Myometrial cell (primary cell): Measurements from ENCODE around the gene DHX34. TPM values are rescaled to one million over a fixed set of nuclear protein-coding genes. Genes with fewer than 3 reads are reported as not detected.

Experiments
- total RNA-seq: library from RNA; depleted of rRNA; stranded (reverse); fragments of >200 nt; gene quantifications from 2 replicates; pipeline ENCODE4 v1.2.3, GENCODE V29; 2015

DHX34 gene
- 10.6 and 13.8 TPM in 2 replicates for total RNA-seq

DNA sequence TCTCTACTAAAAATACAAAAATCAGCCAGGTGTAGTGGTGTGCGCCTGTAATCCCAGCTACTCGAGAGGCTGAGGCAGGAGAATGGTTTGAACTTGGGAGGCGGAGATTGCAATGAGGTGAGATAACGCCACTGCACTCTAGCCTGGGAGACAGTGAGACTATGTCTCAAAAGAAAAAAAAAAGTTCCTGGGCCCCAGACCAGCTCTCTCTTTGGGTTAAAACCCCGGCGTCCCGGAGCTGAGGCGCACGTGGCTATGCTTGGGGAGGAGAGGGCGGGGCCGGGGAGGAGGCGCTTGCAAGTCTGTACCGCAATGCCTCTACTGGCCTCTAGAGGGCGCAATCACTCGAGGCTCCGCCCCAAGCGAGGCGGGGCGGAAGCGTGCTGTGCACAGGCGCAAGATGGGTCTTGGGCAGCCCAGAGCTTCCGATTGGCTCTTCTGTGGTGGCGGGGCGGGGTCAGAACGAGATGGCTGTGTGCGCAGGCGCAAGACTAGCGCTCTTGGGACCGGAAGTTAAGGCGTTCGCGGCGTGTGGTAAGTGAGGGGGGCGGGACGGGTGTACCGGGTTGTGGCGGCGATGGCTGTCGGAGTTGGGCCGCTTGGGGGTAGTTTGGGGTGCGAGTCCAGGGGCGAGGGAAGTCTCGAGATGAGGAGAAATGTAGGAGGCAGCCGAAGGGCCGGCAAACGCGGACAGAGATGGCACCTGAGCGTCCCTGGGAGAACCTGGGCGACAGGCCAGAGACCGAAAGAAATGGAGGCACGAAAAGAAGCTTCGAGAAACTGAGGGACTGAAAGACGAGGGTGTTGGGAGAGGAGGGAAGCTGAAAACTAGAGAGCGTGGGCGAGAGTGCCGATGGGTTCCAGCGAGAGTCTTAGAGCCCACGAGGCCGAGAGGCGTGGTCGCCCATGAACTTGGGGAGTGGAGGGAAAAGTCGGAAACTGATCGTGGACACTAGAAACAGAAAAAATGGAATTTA, at the start of gene DHX34:
DHX34 (plus strand) TSS at position 497 of the 977 bp plus-strand sequence. CDS start 3,716 bp downstream, outside the sequence.

GRCh38 chr19:47309608-47310007, 39.5 kb upstream of the DHX34 start, which contains the start of gene C5AR1:
C5AR1 (plus strand) TSS chr19:47309861; CDS start chr19:47309896, 35 bp downstream.

DNA sequence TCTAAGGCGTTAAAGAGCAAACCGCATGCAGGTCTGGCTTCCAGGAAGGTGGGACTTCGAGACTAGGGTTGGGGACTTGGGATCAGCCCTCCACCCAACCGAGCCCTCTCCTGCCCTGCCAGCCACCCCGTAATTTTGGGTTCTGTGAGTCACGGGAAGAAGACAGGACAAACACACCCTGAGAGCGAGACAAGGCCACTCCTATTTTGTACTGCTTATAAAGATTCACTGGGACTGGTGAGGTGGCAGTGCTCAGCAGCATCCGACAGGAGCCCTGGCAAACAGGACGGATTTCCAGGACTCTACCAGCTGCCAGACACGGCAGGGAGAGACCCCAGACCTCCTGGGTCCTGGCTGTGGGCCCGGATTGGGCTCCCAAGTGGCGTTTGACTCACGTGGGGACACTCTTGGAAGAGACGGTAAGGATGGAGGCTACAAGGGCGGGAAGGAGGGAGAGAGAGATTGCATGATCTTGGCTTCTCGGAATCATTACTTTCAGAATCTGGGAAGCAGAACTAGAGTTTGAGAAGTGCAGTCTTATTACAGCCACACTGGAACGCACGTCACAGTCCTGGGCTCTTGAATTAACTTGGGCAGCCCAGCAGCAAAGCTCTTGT, 17.1 kb upstream of the DHX34 start, which contains the start of gene C5AR2:
C5AR2 (plus strand) TSS at position 245 of the 617 bp plus-strand sequence. CDS start 8,625 bp downstream, outside the sequence.

DNA sequence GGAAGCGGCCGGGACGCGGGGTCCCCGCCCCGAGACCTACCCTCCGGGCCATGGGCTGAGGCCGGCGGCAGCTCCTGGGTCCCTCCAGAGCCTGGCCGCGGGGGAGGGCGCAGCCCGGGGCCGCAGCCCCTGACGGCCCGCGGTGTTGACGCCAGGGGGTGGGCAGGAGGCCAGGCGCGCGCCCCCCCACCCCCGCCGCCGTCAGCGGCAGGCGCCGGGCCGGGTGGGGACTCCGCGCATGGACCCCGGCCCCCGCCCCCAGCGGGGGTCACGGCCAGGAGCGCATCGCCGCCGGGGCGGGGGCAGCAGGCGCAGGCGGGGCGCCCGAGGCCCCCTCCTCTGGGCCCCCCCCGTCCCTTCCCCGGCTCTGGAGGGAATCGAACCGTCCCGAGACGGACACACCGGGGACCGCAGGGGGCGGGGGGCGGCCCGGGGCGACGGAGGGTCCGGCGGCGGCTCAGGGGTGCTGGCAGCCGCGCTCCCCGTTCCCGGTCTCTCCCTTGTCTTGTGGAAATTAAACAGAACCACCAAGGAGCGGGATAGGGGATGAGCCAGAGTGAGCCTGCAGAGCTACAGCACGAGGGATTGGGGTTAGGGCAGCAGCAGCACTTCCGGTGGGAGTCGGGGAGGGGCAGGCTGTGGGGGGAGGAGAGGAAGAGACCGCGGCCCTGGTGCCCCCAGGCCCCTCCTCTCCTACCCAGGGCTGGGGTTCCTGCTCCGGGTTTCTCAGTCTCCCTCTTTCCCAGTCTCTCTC, 70.1 kb downstream of the DHX34 start, which contains the start of gene MEIS3:
MEIS3 (minus strand) TSS at position 498 of the 754 bp plus-strand sequence; CDS start at position 52, 446 bp downstream.

Other genes starting within 250 kb of the DHX34 start
- gene ZC3H4, start 235.5 kb upstream of the DHX34 start, total RNA-seq = 13.5 and 18.1 TPM in 2 replicates
- gene SAE1, start 218.5 kb upstream of the DHX34 start, total RNA-seq = 177 and 236 TPM in 2 replicates
- 16.7 and 19.9 TPM in 2 replicates for gene BBC3, start 118.1 kb upstream of the DHX34 start, total RNA-seq
- gene CCDC9, start 92.8 kb upstream of the DHX34 start, total RNA-seq = 13.1 and 25.7 TPM in 2 replicates
- 7.8 and 10.1 TPM in 2 replicates for gene INAFM1, start 74.4 kb upstream of the DHX34 start, total RNA-seq
- not detected in 2 replicates for gene C5AR1, start 39.5 kb upstream of the DHX34 start, total RNA-seq
- 0.18 TPM in 1 of 2 replicates, not detected in the other for gene C5AR2, start 17.1 kb upstream of the DHX34 start, total RNA-seq
- gene MEIS3, start 70.2 kb downstream of the DHX34 start, total RNA-seq = 40.8 and 44.7 TPM in 2 replicates
- gene SLC8A2, start 122.6 kb downstream of the DHX34 start, total RNA-seq = not detected in 2 replicates
- 5.5 and 8.1 TPM in 2 replicates for gene KPTN, start 134.9 kb downstream of the DHX34 start, total RNA-seq
- gene NAPA, start 165.7 kb downstream of the DHX34 start, total RNA-seq = 133 and 153 TPM in 2 replicates
- not detected in 2 replicates for gene ZNF541, start 223.8 kb downstream of the DHX34 start, total RNA-seq